Superior temporal gyrus (tissue), 1 donor: Measurements from ENCODE around the gene LRIT3.
"Not testable (repeated sequence)": the region's sequence is repeated elsewhere in the genome, so short reads cannot be mapped to it uniquely, and the experiment has no call there.

Experiments
- DNase-seq: peaks from one replicate; pipeline ENCODE4 v3.0.0-alpha.2; 2016; ENCODE audit errors: extremely low spot score

LRIT3 gene

DNA sequence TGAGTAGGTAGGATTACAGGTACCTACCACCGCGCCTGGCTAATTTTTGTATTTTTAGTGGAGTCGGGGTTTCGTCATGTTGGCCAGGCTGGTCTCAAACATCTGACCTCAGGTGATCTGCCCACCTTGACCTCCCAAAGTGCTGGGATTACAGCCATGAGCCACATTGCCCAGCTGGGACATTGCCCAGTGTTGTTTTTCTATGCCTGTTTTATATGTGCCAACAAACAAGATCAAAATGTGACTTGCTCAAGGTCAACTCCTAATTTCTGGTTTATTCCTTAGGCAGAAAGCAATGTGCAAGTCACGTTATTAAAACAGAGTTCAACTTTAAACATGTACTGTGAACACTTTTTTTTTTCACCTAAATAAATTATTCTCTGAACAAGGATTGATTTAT is 2.7 kb downstream of the LRIT3 start:
- DNase-seq: no peak

DNA sequence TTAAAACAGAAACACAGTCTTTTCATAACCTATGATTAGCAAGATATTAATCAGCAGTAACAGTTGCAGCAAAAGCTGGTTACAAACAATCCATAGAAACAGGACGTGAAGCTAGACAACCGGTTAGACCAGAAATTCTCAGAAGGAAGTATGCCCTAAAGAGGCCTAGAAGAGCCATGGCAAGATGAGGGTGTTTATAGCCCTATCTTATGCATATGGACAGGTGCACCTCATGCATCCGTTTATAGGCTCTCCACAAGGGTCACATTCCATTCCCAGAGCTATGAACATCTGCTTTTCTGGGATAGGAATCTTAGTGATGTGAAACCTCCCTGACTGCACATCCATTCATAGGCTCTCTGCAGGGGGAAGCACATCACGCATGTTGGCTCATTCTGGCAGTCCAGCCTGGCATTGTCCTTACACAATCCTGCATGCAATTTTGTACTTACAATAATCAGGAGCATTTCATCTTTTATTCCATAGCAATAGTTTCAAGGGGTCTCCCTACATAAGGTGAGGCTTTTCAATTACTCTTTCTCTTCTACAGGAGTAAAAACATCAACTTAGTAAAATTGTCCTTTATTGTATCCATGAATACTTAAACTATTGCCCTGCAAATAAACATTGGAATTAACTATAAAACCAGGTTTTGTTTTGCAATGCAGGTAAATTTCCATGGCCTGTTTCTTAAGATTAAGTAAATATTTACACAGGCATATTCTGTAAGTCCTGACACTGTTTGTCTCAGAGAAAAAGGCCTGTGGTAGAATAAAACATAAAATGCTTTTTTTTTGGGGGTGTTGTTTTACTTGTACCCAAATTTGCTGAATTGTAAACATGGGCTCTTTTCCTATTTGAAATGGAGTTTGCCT is 11.8 kb downstream of the LRIT3 start:
- not testable (repeated sequence) for DNase-seq

DNA sequence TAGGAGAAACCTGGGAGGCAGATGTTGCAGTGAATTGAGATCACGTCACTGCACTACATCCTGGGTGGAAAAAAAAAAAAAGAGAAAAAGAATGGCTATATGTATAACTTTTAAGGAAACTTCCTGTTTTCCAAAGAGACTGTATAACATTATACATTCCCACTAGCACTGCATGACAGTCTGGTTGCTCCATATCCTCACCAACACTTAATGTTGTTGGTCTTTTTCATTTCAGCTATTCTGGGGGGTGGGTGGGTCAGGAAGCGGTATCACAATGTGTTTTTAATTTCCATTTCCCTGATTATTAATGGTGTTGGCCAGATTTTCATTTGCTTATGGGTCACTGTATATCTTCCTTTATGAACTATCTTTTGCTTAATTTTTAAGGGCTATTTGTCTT is 13.4 kb downstream of the LRIT3 start:
- DNase-seq: no peak

DNA sequence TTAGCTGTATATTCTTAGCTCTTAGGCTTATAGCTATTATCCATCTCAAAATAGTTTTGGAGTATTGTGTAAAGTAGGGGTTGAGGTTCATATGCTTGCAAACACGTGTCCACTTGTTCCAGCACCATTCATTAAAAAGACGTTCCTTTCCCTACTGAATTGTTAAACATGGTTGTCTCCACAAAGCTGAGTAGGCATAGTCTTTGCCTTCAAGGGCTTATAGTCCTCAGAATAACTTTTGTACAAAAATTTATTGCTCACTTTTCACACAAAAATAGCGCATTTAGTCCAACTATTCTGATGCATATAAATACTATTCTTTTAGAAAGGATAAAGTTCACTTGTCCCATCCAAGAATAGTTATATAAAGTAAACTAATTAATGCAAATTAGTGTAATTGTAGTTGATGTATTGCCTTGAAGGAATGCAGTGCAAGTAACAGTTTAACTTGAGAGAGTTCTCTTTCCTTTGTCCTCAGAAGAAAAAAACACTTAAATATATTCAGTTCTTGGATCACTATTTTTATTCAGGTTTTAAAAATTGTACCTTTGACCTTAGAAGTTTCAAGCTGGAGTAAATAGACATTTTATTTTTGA is 14.1 kb downstream of the LRIT3 start:
- no peak for DNase-seq

DNA sequence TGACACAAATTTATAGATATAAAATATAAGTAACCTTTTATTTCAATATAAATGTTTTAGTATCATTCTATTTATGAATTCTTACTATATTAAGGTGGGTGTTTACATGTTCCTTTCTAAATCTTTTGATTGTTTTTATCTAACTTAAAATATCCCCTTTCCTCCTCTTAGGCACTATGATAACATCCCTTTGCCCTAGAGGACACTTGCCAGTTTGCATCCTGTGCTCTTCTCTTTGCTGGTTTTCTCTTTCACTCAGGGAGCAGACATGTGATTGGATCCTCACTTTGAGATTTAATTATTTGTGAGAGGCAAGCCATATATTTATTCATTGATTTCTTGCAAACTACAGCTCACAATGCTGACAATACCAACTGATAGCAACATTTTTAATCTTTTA is 16.2 kb downstream of the LRIT3 start:
- no peak for DNase-seq

DNA sequence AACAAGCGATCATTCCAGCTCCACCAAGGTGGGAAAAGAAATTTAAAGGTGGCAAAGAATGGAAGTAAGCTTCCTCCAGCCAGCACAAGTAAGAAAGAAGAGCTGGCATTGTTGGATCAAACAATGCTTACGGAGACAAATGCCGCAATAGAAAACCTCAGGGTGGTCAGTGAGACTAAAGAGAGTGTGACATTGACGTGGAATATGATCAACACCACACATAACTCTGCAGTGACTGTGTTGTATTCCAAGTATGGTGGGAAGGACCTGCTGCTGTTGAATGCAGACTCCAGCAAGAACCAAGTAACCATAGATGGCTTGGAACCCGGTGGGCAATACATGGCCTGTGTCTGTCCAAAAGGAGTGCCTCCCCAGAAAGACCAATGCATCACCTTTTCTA is 22.2 kb downstream of the LRIT3 start:
- no peak for DNase-seq

DNA sequence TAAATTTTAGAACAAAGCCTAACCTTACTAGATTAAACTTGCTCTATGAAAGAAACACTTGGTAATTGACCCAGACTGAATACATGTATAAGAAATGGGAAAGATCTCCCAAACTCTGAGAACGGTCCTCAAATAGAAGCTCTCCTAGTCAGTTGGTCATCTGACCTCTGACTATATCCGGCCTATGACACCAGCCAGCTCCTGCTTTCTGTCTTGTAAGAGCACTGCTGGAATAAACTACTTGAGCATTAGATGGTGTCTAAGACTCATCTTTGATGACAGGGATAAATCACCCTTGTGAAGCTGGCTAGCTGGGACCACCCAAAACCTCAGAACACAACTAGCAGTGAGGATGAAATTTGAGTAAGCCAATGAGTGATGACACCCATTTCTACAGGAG is 24.2 kb downstream of the LRIT3 start:
- DNase-seq: no peak

DNA sequence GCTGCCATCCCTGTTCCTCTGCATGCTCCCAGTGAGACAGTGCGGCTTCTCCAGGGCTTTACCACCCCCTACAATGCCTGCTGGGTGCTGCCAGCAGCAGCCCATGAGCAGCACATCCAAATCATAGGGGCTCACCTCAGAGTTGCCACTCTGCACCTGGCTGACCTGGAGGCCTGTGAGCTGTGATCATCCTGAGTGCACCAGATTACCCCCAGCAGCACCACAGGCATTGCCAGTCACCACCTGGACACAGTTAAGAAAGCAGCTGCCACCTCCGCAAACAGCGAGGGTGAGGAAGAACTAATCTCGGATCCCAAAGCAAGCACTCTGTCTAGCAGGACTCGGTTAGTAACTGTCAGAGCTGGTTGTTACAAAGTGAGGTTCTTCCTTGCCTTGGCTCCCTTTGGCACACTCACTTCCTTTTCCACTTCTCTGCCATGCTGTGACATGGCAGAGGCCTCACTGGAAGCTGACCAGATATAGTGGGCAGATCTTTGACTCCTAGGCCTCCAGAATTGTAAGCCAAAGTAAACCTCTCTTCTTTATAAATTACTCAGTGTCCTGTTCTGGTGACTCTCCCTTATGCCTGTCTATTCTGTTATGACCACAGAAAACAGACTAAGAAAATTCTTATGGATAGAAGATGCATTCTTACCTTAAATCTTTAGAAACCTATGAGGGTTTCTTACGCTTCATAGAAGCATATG is 25.2 kb downstream of the LRIT3 start:
- no peak for DNase-seq

DNA sequence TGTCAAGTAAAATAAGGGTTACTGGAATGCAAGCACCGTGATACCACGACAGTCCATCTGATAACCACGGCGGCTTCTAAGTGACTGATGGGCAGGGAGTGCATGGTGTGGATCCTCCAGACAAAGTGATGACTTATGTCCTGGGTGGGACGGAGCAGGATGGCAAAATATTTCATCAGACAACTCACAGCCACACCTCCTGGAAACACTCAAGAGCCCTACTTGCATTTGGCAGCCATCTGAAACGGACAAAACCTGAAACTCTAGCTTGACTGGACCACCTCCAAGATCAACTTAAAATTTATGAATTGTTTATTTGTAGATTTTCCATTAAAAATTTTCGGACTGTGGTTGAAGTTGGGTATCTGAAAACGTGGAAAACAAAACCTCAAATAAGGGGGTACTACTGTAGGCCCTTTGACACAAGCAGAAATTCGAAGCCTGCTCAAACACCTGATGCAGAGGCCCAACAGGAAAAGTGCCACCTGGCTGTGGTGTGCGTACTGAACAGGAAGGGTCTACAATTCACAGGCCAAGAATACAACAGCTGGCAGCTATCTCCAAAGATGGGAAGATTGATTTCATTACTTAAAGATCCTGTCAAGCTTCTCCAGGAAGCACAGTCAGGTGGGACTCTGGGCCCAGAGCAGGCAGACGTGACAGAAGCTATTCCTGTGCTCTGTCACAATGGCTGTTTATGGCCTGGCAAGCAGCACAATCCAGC is 26.0 kb downstream of the LRIT3 start:
- no peak for DNase-seq

DNA sequence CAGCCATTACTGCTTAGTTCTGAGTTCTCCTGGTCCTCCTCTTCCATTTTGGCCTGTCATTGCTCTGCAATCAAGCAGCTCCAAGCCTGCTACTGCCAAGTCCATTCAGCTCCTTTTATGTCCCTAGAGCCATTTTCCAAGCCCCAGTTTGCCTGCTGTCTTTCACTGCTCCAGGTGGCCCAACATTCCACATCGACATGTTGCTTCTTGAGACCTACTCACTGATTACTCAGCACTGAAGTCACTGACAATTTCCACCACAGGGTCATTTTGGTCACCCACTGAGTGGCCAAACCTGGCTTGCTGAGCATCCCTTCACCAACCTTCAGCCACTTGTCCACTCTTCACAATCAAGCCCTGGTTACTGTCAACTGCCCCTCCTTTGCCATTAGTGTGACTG is 27.2 kb downstream of the LRIT3 start:
- no peak for DNase-seq

DNA sequence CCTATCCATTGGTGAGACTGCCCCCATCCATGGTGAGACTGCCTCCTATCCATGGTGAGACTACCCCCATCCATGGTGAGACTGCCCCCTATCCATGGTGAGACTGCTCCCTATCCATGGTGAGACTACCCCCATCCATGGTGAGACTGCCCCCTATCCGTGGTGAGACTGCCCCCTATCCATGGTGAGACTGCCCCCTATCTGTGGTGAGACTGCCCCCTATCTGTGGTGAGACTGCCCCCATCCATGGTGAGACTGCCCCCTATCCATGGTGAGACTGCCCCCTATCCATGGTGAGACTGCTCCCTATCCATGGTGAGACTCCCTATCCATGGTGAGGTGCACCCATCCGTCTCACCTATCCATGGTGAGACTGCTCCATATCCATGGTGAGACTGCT is 27.6 kb downstream of the LRIT3 start:
- DNase-seq: not testable (repeated sequence)

DNA sequence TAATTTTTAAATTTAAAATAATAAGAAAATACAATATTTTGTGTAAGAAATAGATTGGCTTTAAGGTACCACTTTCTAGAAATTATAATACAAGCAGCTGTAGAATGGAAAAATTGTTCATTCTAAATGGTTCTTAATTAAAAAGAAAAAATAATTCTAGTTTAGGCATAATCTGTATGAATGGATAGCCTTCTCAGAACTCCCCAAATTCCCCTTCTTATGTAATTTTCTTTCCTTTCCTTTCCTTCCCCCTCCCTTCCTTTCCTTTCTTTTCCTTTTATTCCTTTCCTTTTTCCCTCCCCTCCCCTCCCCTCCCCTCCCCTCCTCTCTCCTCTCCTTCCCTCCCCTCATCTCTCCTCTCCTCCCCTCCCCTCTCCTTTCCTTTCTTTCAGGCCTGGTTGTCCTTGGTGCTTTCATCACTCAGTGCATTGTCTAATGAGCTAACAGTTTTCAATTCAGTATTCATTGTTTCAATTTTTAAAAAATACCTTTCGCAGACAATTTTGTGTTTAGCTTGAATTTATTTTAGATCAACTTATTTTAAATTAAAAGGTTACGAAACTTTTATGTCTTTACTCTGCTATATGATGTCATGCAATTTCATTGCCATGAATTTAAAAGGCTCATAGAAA is 28.8 kb downstream of the LRIT3 start:
- DNase-seq: no peak

DNA sequence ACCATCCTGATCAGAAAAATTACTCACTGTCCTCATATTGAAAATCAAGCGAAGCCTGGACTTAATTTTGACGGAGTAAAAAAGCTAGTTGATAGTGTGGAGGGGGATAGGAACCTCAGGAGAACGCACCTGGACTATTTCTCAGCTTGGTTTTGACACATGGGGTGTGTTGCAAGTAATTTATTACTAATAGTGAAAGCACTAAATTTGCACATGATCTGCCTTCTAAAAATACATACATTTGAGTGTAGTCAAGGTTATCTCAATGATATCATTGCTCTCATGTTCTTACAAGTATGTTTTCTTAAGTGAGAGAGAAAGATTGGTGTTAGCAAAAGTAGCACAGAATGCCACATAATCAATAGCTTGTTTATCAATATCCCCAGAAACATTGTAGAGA is 29.5 kb downstream of the LRIT3 start:
- no peak for DNase-seq

DNA sequence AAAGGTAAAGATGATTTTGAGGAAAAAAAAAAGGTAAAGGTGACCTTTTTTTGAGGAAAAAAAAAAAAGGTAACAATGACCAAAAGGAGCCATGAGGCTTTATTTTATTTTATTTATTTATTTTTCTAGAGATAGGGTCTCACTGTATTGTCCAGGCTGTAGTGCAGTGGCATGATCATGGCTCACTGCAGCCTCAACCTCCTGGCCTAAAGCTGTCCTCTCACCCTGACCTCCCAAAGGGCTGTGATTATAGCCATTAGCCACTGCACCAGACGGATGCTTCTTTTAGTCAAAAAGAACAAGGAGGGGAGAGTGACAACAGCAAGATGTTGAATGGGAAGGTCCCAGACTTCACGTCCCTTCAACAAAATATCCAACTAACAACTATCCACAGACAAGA is 30.4 kb downstream of the LRIT3 start:
- no peak for DNase-seq

DNA sequence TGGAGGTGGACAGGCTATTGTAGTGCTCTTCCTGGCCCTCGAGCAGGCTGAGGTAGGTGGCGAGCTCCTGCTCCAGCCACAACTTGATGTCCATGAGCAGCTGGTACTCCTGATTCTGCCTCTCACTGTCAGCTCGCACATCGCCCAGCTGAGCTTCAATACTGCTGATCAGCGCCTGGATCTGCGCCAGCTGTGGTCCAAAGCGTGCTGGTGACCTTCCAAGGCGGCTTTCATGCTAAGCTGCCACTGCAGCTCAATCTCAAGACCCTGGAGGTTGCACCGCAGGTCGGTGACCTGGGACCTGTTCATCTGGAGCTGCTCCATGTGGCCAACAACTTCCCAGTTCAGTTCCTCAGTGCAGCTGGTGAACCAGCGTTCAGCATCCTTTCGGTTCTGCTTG is 31.2 kb downstream of the LRIT3 start:
- DNase-seq: no peak

DNA sequence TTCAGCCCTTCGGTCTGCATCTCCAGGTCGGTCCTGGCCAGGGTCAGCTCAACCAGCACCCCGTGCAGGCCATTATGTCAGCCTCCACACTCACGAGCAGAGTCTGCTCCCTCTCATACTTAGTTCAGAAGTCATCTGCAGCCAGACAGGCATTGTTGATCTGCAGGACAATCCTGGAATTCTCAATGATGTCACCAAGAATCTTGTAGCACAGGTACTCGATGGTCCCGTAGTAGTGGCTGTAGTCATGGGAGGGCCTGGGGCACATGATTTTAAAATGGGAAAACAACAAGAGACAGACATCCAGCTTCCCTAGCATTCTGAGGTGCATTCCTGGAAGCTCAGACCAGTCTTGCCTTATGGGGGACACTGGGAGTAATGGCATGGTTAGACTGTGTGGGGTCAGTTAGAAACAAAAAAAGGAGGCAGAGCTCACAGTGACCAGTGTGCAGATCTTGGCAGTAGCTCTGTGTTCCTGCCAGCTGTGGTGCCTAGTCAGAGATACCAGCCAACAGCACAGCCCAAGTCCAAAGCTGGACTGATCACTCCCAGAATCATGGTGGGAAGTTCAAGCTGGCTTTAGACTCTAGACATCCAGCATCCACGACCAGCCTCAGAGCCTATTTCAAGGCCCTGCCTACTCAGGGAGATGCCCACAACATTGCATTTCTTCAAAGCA is 31.9 kb downstream of the LRIT3 start:
- no peak for DNase-seq

DNA sequence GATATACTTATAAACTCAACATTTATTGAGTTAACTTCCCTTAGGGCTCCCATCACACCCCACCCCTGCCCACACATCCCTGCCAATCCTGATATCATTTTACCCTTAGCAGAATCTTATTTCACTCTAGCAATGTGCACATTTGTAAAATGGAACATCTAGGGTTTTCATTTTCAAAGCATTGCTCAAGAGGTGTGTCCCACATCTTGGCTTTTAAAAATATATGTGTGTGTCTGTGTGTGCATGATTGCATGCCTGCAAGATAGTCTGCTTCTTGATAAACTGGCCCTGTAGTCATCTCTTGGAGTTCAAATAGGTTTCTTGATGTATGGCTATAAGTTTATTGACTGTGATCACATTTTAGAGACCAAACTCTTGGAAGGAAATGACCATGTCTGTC is 38.4 kb downstream of the LRIT3 start:
- DNase-seq: no peak

DNA sequence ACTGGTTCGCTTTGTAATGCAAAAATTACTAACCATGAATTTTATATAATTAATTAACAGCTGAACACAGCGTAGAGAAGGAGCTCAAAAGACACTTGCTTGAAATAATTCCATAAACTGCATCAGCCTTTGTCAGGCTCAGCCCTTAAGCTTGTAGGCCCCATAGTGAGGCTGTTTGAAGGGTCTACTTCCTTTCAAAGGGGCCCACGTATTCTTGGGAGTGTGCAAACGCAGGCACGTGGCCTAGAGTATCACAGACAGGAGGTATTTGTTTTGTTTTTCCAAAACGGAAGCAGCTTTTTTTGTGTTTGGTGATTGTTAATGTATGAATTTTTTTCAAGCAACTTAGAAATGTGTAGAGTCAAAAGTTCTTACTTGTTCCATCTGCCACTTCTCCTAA is 39.2 kb downstream of the LRIT3 start:
- DNase-seq: no peak

DNA sequence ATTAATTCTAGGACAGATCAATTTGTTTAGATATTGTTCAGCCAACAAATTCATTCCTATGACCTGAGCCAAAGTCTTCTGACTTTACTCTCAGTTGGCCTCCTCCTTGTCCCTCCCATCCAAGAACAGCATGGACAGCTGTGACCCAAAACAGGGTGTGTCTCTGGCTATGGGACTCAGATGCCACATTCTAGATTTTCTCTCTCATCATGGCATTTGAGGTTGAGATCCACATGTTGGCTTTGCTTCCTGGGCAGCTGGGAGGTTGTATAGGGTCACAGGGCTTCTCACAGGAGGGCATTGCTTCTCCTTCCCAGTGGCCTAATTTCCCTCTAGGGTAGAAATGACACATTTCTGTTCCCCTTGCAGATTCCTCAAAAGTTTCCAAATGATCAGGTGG is 42.2 kb downstream of the LRIT3 start:
- DNase-seq: no peak

DNA sequence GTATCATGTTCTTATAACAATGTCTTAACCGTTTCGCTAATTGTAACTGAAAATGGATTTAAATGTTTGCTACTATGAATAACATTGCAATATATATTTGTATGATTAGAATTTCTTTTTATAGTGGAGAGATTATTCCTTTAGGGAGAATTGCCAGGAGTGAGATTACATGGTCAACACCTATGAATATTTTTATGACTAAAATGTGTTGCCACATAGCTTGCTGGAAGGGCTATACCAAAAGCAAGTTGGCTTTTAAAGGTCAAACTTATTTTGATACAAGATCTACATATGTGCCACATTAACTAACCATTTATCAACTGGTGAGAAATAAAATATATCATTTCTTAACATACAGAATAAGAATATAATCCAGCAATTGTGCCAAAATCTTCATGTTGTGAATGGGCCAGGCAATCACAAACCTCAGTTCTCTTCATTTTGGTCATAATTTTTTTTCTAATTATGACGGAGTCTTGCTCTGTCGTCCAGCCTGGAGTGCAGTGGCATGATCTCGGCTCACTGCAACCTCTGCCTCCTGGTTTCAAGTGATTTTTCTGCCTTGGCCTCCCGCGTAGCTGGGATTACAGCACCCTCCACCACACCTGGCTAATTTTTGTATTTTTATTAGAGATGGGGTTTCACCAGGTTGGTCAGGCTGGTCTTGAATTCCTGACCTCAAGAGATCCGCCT is 54.8 kb downstream of the LRIT3 start:
- DNase-seq: no peak

DNA sequence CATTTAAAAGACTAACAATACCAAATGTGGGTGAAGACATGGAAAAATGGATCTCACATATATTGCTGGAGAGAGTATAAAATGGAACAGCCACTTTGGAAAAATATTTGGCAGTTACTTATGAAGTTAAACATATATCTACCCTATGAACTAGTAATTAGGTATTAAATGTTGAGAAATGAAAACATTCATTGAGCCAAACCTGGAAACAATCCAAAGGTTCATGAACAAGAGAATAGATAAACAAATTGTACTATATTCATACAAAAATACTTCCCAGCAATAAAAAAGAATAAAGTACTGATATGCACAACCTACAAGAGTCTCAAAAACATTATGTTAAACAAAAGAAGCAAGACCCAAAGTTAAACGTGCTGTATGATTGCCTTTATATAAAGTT is 60.8 kb downstream of the LRIT3 start:
- DNase-seq: no peak
